OCI-LY1 (cell line): ENCODE data around the gene S1PR5.
"Not testable (repeated sequence)": the region's sequence is repeated elsewhere in the genome, so short reads cannot be mapped to it uniquely, and the experiment has no call there.

ENCODE experiments used
- H2AFZ ChIP-seq: fragments of 200-600 bp; sonication (generic), shearing (Covaris generic); 2 replicates; pipeline ENCODE4 v1.6.0; 2014; ENCODE audit warnings: antibody characterized with exemption, mild to moderate bottlenecking, low read length
- H3F3A ChIP-seq: fragments of 200-600 bp; sonication (generic), shearing (Covaris generic); 2 replicates; pipeline ENCODE4 v1.6.0; 2014; ENCODE audit warnings: mild to moderate bottlenecking, antibody characterized with exemption, low read length, moderate library complexity; ENCODE audit not compliant: insufficient read depth
- H3K27ac ChIP-seq: fragments of 200-600 bp; sonication (generic); 2 replicates; pipeline ENCODE4 v1.5.1; 2014; ENCODE audit warnings: low read length, mixed run types, mild to moderate bottlenecking, low read depth; ENCODE audit not compliant: poor library complexity, severe bottlenecking
- H3K27me3 ChIP-seq: fragments of 200-600 bp; sonication (generic); 2 replicates; pipeline ENCODE4 v1.6.0; 2014; ENCODE audit warnings: antibody characterized with exemption, mild to moderate bottlenecking, low read length, moderate library complexity; ENCODE audit not compliant: insufficient read depth
- H3K36me3 ChIP-seq: fragments of 200-600 bp; sonication (generic); 2 replicates; pipeline ENCODE4 v1.6.1; 2014; ENCODE audit warnings: mild to moderate bottlenecking, antibody characterized with exemption, low read length, moderate library complexity, mixed read lengths; ENCODE audit not compliant: insufficient read depth
- H3K4me1 ChIP-seq: fragments of 200-600 bp; sonication (generic); 2 replicates; pipeline ENCODE4 v1.5.1; 2014; ENCODE audit warnings: mild to moderate bottlenecking, low read length, moderate library complexity; ENCODE audit not compliant: insufficient read depth, severe bottlenecking
- H3K4me2 ChIP-seq: fragments of 200-600 bp; sonication (generic), shearing (Covaris generic); 2 replicates; pipeline ENCODE4 v1.6.1; 2014; ENCODE audit warnings: low read length
- H3K4me3 ChIP-seq: fragments of 200-600 bp; sonication (generic); 2 replicates; pipeline ENCODE4 v1.5.1; 2014; ENCODE audit warnings: low read length, low read depth, mild to moderate bottlenecking, mixed read lengths; ENCODE audit not compliant: poor library complexity, severe bottlenecking
- H3K79me2 ChIP-seq: fragments of 200-600 bp; shearing (Covaris generic); 2 replicates; pipeline ENCODE4 v1.6.1; 2016; ENCODE audit warnings: mixed run types, low read length, mixed read lengths; ENCODE audit not compliant: insufficient read depth
- H3K9ac ChIP-seq: fragments of 200-600 bp; sonication (generic), shearing (Covaris generic); 2 replicates; pipeline ENCODE4 v1.6.1; 2014; ENCODE audit warnings: mild to moderate bottlenecking, low read length, mixed read lengths
- H3K9me2 ChIP-seq: fragments of 200-600 bp; sonication (generic), shearing (Covaris generic); 2 replicates; pipeline ENCODE4 v1.6.1; 2014; ENCODE audit warnings: low read depth, mild to moderate bottlenecking, low read length, mixed read lengths
- H3K9me3 ChIP-seq: fragments of 200-600 bp; shearing (Covaris generic); 2 replicates; pipeline ENCODE4 v1.6.1; 2014; ENCODE audit warnings: low read length, mixed read lengths
- H4K20me1 ChIP-seq: fragments of 200-600 bp; sonication (generic), shearing (Covaris generic); 2 replicates; pipeline ENCODE4 v1.6.0; 2016; ENCODE audit warnings: mild to moderate bottlenecking, low read length; ENCODE audit not compliant: insufficient read depth
- CTCF ChIP-seq: fragments of 200-600 bp; sonication (generic), shearing (Covaris generic); IDR thresholded peaks from 2 replicates; pipeline ENCODE4 v1.5.1; 2017; ENCODE audit warnings: mild to moderate bottlenecking, antibody characterized with exemption, low read length, moderate library complexity, mixed read lengths
- EZH2 ChIP-seq: fragments of 200-600 bp; sonication (generic), shearing (Covaris generic); IDR thresholded peaks from 2 replicates; pipeline ENCODE4 v1.8.0; 2017; ENCODE audit warnings: borderline replicate concordance, mixed run types, mild to moderate bottlenecking, antibody characterized with exemption, low read length, moderate library complexity, mixed read lengths

S1PR5 gene

GRCh38 chr19:10533646-10534386 is 16.6 kb upstream of the S1PR5 start:
- no peak overlapping the region for H3K4me2 ChIP-seq
- H3K4me3 ChIP-seq, result no peak overlapping the region
- no peaks in the 10 kb centered on the region for H3K4me1 ChIP-seq
- no peaks in the 10 kb centered on the region for H3K9me3 ChIP-seq
- no peak overlapping the region for H2AFZ ChIP-seq
- no peaks in the 10 kb centered on the region for H4K20me1 ChIP-seq
- no peaks in the 10 kb centered on the region for H3F3A ChIP-seq
- TF ChIP-seq CTCF (no peak), EZH2 (no peak)
- H3K9ac ChIP-seq, result no peak overlapping the region
- H3K36me3 ChIP-seq, result no peaks in the 10 kb centered on the region
- no peak overlapping the region for H3K27ac ChIP-seq
- H3K9me2 ChIP-seq, result no peaks in the 10 kb centered on the region
- no peaks in the 10 kb centered on the region for H3K27me3 ChIP-seq
- H3K79me2 ChIP-seq, result no peaks in the 10 kb centered on the region

- Histone ChIP-seq H3K27ac (no peak overlapping the region), H3K9me3 (no peaks in the 10 kb centered on the region), H3K4me3 (no peak overlapping the region), H3K4me2 (no peak overlapping the region), H3F3A (no peaks in the 10 kb centered on the region), H3K27me3 (no peaks in the 10 kb centered on the region), H3K9me2 (no peaks in the 10 kb centered on the region), H4K20me1 (no peaks in the 10 kb centered on the region), H3K36me3 (no peaks in the 10 kb centered on the region), H2AFZ (no peak overlapping the region), H3K9ac (no peak overlapping the region), H3K4me1 (no peaks in the 10 kb centered on the region), H3K79me2 (no peaks in the 10 kb centered on the region)
- no peak for TF ChIP-seq EZH2
- no peak for TF ChIP-seq CTCF
Measured at GRCh38 chr19:10532457-10532856, 15.2 kb upstream of the S1PR5 start.

GRCh38 chr19:10526887-10527286 is 9.6 kb upstream of the S1PR5 start:
- not testable (repeated sequence) for H3K9ac ChIP-seq, H4K20me1 ChIP-seq, H3K9me3 ChIP-seq, H3F3A ChIP-seq, H3K9me2 ChIP-seq, H3K27me3 ChIP-seq, H3K79me2 ChIP-seq, H2AFZ ChIP-seq, H3K27ac ChIP-seq, H3K4me1 ChIP-seq, H3K4me2 ChIP-seq, H3K4me3 ChIP-seq, H3K36me3 ChIP-seq

GRCh38 chr19:10525636-10526035 is 8.4 kb upstream of the S1PR5 start:
- no peaks in the 10 kb centered on the region for H3K79me2 ChIP-seq
- peaks cover 8% of the 10 kb centered on the region; the same call in 1 of the 2 replicates for H3K27me3 ChIP-seq
- H3K9me3 ChIP-seq, result no peaks in the 10 kb centered on the region
- H3F3A ChIP-seq, result no peaks in the 10 kb centered on the region
- no peak overlapping the region for H3K9ac ChIP-seq
- no peak overlapping the region for H3K4me3 ChIP-seq
- no peak for TF ChIP-seq CTCF
- TF ChIP-seq EZH2, result no peak
- H3K9me2 ChIP-seq, result no peaks in the 10 kb centered on the region
- H3K36me3 ChIP-seq, result no peaks in the 10 kb centered on the region
- no peak overlapping the region for H3K4me2 ChIP-seq
- no peaks in the 10 kb centered on the region for H3K4me1 ChIP-seq
- no peaks in the 10 kb centered on the region for H4K20me1 ChIP-seq
- H3K27ac ChIP-seq, result no peak overlapping the region
- no peak overlapping the region for H2AFZ ChIP-seq
